Measurements from ENCODE around the gene PDZRN3. TPM values are rescaled to one million over a fixed set of nuclear protein-coding genes. Genes with fewer than 3 reads are reported as not detected.

PDZRN3 gene
- total RNA-seq, 2 donors from 2014 or later: 6.1 to 10.4 TPM

GRCh38 chr3:73609655-73610054 is 15.1 kb downstream of the PDZRN3 start:
- H3K27me3 ChIP-seq (ENCODE audit: control insufficient read depth, insufficient read depth, low read length, poor library complexity, severe bottlenecking): no peaks in the 10 kb centered on the region
- 75 to 94% methylated on average over 1 to 2 of the region's 2 CpGs for WGBS, 2 experiments (ENCODE audit: insufficient coverage in 1 of 2, insufficient read length in 1 of 2)
- no peak overlapping the region for H3K27ac ChIP-seq (ENCODE audit: low read depth, low read length)
- no peaks in the 10 kb centered on the region for H3K9me3 ChIP-seq (ENCODE audit: control insufficient read depth, low read length)
- H3K4me1 ChIP-seq (ENCODE audit: control insufficient read depth, insufficient read depth, low read length): peaks cover 20% of the 10 kb centered on the region
- no peak overlapping the region for H3K27ac Mint-ChIP-seq
- H3K4me3 Mint-ChIP-seq: no peak overlapping the region
- peaks cover 28% of the 10 kb centered on the region for H3K4me1 Mint-ChIP-seq
- no peak overlapping the region for H3K9ac ChIP-seq (ENCODE audit: extremely low read depth, low read length, poor library complexity, severe bottlenecking)
- H3K36me3 Mint-ChIP-seq (ENCODE audit: low read depth): no peaks in the 10 kb centered on the region
- H3K9me3 Mint-ChIP-seq: no peaks in the 10 kb centered on the region
- peaks cover 19% of the 10 kb centered on the region for H3K27me3 Mint-ChIP-seq (ENCODE audit: insufficient read depth)
- peaks cover 38% of the 10 kb centered on the region for H3K36me3 ChIP-seq (ENCODE audit: control insufficient read depth, insufficient read depth, low read length)
- DNase-seq: no peak
- TF ChIP-seq CTCF (conservative IDR thresholded peaks at IDR 0.05): no peak
- H3K4me3 ChIP-seq (ENCODE audit: low read length): no peak overlapping the region

GRCh38 chr3:73609315-73609641 is 15.5 kb downstream of the PDZRN3 start:
- Mint-ChIP-seq H3K9me3 (no peaks in the 10 kb centered on the region), H3K4me3 (no peak overlapping the region), H3K36me3 (ENCODE audit: low read depth) (no peaks in the 10 kb centered on the region), H3K27me3 (ENCODE audit: insufficient read depth) (peaks cover 17% of the 10 kb centered on the region), H3K4me1 (peaks cover 25% of the 10 kb centered on the region), H3K27ac (no peak overlapping the region)
- H3K36me3 ChIP-seq (ENCODE audit: control insufficient read depth, insufficient read depth, low read length): peaks cover 41% of the 10 kb centered on the region
- no peak overlapping the region for H3K9ac ChIP-seq (ENCODE audit: extremely low read depth, low read length, poor library complexity, severe bottlenecking)
- H3K4me3 ChIP-seq (ENCODE audit: low read length): peak overlapping the region; percentile 16
- no peaks in the 10 kb centered on the region for H3K9me3 ChIP-seq (ENCODE audit: control insufficient read depth, low read length)
- no peaks in the 10 kb centered on the region for H3K27me3 ChIP-seq (ENCODE audit: control insufficient read depth, insufficient read depth, low read length, poor library complexity, severe bottlenecking)
- H3K4me1 ChIP-seq (ENCODE audit: control insufficient read depth, insufficient read depth, low read length): peaks cover 20% of the 10 kb centered on the region
- no peak for DNase-seq
- no peak for TF ChIP-seq CTCF (conservative IDR thresholded peaks at IDR 0.05)
- WGBS, 2 experiments (ENCODE audit: insufficient coverage in 1 of 2, insufficient read length in 1 of 2): 79 to 93% methylated on average over 3 to 5 of the region's 5 CpGs
- H3K27ac ChIP-seq (ENCODE audit: low read depth, low read length): peak overlapping the region; percentile 32

GRCh38 chr3:73608456-73609314 is 16.1 kb downstream of the PDZRN3 start:
- Histone ChIP-seq H3K27ac (ENCODE audit: low read depth, low read length) (peak overlapping the region; percentile 32), H3K4me3 (ENCODE audit: low read length) (peak overlapping the region; percentile 16), H3K9ac (ENCODE audit: extremely low read depth, low read length, poor library complexity, severe bottlenecking) (no peak overlapping the region), H3K9me3 (ENCODE audit: control insufficient read depth, low read length) (no peaks in the 10 kb centered on the region), H3K4me1 (ENCODE audit: control insufficient read depth, insufficient read depth, low read length) (peaks cover 20% of the 10 kb centered on the region), H3K27me3 (ENCODE audit: control insufficient read depth, insufficient read depth, low read length, poor library complexity, severe bottlenecking) (no peaks in the 10 kb centered on the region), H3K36me3 (ENCODE audit: control insufficient read depth, insufficient read depth, low read length) (peaks cover 43% of the 10 kb centered on the region)
- peaks cover 14% of the 10 kb centered on the region for H3K27me3 Mint-ChIP-seq (ENCODE audit: insufficient read depth)
- TF ChIP-seq CTCF (conservative IDR thresholded peaks at IDR 0.05): no peak
- no peaks in the 10 kb centered on the region for H3K9me3 Mint-ChIP-seq
- 81 to 90% methylated on average over 7 to 12 of the region's 12 CpGs for WGBS, 2 experiments (ENCODE audit: insufficient coverage in 1 of 2, insufficient read length in 1 of 2)
- peak overlapping the region; percentile 7 for H3K4me3 Mint-ChIP-seq
- no peaks in the 10 kb centered on the region for H3K36me3 Mint-ChIP-seq (ENCODE audit: low read depth)
- H3K4me1 Mint-ChIP-seq: peaks cover 23% of the 10 kb centered on the region
- DNase-seq: no peak
- no peak overlapping the region for H3K27ac Mint-ChIP-seq

All from endodermal cell (in vitro differentiated cells).